HEK293T (cell line): ENCODE data around the gene LRIG1.

Experiments
- CTCF ChIA-PET: fragments of 350-600 bp; formaldehyde crosslinking; extraction: SDS; loops from one replicate; lab custom pipeline; 2021; ENCODE audit warnings: antibody characterized with exemption, inconsistent platforms; lab: Yijun Ruan, JAX
- POLR2A ChIA-PET: fragments of 350-600 bp; formaldehyde crosslinking; extraction: SDS; loops from one replicate; lab custom pipeline; 2020; ENCODE audit warnings: antibody characterized with exemption, inconsistent platforms; lab: Yijun Ruan, JAX
- DNase-seq: peaks from one replicate; pipeline ENCODE4 v3.0.0; 2012; ENCODE audit warnings: mixed read lengths; ENCODE audit errors: extremely low spot score
- ARNT ChIP-seq: fragments of 450-650 bp; IDR thresholded peaks from 2 replicates; pipeline ENCODE4 v1.6.1; 2017; ENCODE audit warnings: mild to moderate bottlenecking
- BHLHE40 ChIP-seq: fragments of 450-650 bp; IDR thresholded peaks from 2 replicates; pipeline ENCODE4 v1.6.1; 2016; ENCODE audit warnings: mild to moderate bottlenecking, moderate library complexity, borderline replicate concordance
- CTBP1 ChIP-seq: fragments of 450-650 bp; IDR thresholded peaks from 2 replicates; pipeline ENCODE4 v1.6.1; 2016; ENCODE audit warnings: borderline replicate concordance
- ELF4 ChIP-seq: fragments of 450-650 bp; IDR thresholded peaks from 2 replicates; pipeline ENCODE4 v1.6.1; 2017; ENCODE audit warnings: antibody characterized with exemption
- FOXA1 ChIP-seq: fragments of 450-650 bp; IDR thresholded peaks from 2 replicates; pipeline ENCODE4 v1.6.1; 2016; ENCODE audit warnings: mild to moderate bottlenecking
- FOXK2 ChIP-seq: fragments of 450-650 bp; IDR thresholded peaks from 2 replicates; pipeline ENCODE4 v1.6.1; 2016; ENCODE audit warnings: mild to moderate bottlenecking
- FOXM1 ChIP-seq: fragments of 450-650 bp; IDR thresholded peaks from 2 replicates; pipeline ENCODE4 v1.6.1; 2017; ENCODE audit warnings: mild to moderate bottlenecking, borderline replicate concordance
- HDGF ChIP-seq: fragments of 450-650 bp; IDR thresholded peaks from 2 replicates; pipeline ENCODE4 v1.6.1; 2017; ENCODE audit warnings: antibody characterized with exemption, borderline replicate concordance
- L3MBTL2 ChIP-seq: fragments of 450-650 bp; conservative IDR thresholded peaks from 2 replicates; pipeline ENCODE4 v1.6.1; 2016; ENCODE audit warnings: mild to moderate bottlenecking
- LEF1 ChIP-seq: fragments of 450-650 bp; IDR thresholded peaks from 2 replicates; pipeline ENCODE4 v1.6.1; 2017; ENCODE audit warnings: mild to moderate bottlenecking, borderline replicate concordance
- NFRKB ChIP-seq: fragments of 450-650 bp; IDR thresholded peaks from 2 replicates; pipeline ENCODE4 v1.6.1; 2016; ENCODE audit warnings: mild to moderate bottlenecking, moderate library complexity
- PKNOX1 ChIP-seq: fragments of 450-650 bp; IDR thresholded peaks from 2 replicates; pipeline ENCODE4 v1.6.1; 2016
- SP1 ChIP-seq: fragments of 450-650 bp; IDR thresholded peaks from 2 replicates; pipeline ENCODE4 v1.6.1; 2017
- SUZ12 ChIP-seq: fragments of 450-650 bp; IDR thresholded peaks from 2 replicates; pipeline ENCODE4 v1.6.1; 2016; ENCODE audit warnings: mild to moderate bottlenecking
- TARDBP ChIP-seq: fragments of 450-650 bp; IDR thresholded peaks from 2 replicates; pipeline ENCODE4 v1.6.1; 2016
- ZNF384 ChIP-seq: fragments of 450-650 bp; IDR thresholded peaks from 2 replicates; pipeline ENCODE4 v1.6.1; 2016

Gene LRIG1

GRCh38 chr3:66494959-66495667, 5.7 kb downstream of the LRIG1 start:
- POLR2A ChIA-PET, result no interaction called here
- CTCF ChIA-PET, result no interaction called here
- no peak for DNase-seq
- no peak for TF ChIP-seq ZNF384
- TF ChIP-seq SUZ12, result no peak
- no peak for TF ChIP-seq PKNOX1
- no peak for TF ChIP-seq SP1
- no peak for TF ChIP-seq CTBP1
- no peak for TF ChIP-seq FOXM1
- no peak for TF ChIP-seq NFRKB
- TF ChIP-seq ARNT, result no peak

- CTCF ChIA-PET, result no interaction called here
- POLR2A ChIA-PET, result no interaction called here
- TF ChIP-seq HDGF (no peak), BHLHE40 (no peak)
- no peak for DNase-seq
Observed at GRCh38 chr3:66493458-66494099, 7.2 kb downstream of the LRIG1 start.

GRCh38 chr3:66492672-66493071, 8.2 kb downstream of the LRIG1 start:
- no peak for DNase-seq
- POLR2A ChIA-PET, result no interaction called here
- no peak for TF ChIP-seq SUZ12
- TF ChIP-seq LEF1, result no peak
- no peak for TF ChIP-seq NFRKB
- no peak for TF ChIP-seq FOXA1
- no peak for TF ChIP-seq FOXK2
- CTCF ChIA-PET, result no interaction called here

GRCh38 chr3:66492071-66492470, 8.8 kb downstream of the LRIG1 start:
- ChIA-PET POLR2A (no interaction called here), CTCF (interaction anchor here (0.7 to 1.6 kb wide), 2 partner anchors 10 to 113 kb away, joined by 3 to 5 read pairs; no protein-coding TSS in a partner anchor)
- TF ChIP-seq FOXM1 (no peak), SP1 (no peak), ELF4 (no peak), SUZ12 (no peak)
- DNase-seq, result no peak

GRCh38 chr3:66490984-66491383, 9.8 kb downstream of the LRIG1 start:
- ChIA-PET POLR2A (interaction anchor here (1.1 kb wide), 1 partner anchor 9 kb away, joined by 3 read pairs; no protein-coding TSS in a partner anchor), CTCF (interaction anchor here (0.9 to 1.6 kb wide), 2 partner anchors 17 to 112 kb away, joined by 4 to 5 read pairs; no protein-coding TSS in a partner anchor)
- DNase-seq, result no peak

GRCh38 chr3:66490214-66490613, 10.6 kb downstream of the LRIG1 start:
- ChIA-PET POLR2A (interaction anchor here (1.1 kb wide), 1 partner anchor 9 kb away, joined by 3 read pairs; no protein-coding TSS in a partner anchor), CTCF (interaction anchor here (0.9 kb wide), 1 partner anchor 18 kb away, joined by 4 read pairs; no protein-coding TSS in a partner anchor)
- DNase-seq, result no peak
- TF ChIP-seq ARNT (no peak), HDGF (no peak)

More at GRCh38 chr3:66490984-66491383, 9.8 kb downstream of the LRIG1 start:
- TF ChIP-seq SP1 (no peak), L3MBTL2 (no peak), ZNF384 (no peak), FOXK2 (no peak), BHLHE40 (no peak), FOXM1 (no peak), TARDBP (no peak), FOXA1 (no peak), CTBP1 (no peak), HDGF (no peak), ARNT (no peak), ELF4 (no peak), SUZ12 (no peak), PKNOX1 (no peak), NFRKB (no peak), LEF1 (no peak)

GRCh38 chr3:66489581-66489980, 11.2 kb downstream of the LRIG1 start:
- TF ChIP-seq FOXK2 (no peak), LEF1 (no peak), FOXM1 (no peak), SP1 (no peak), L3MBTL2 (no peak), ZNF384 (no peak), PKNOX1 (no peak), FOXA1 (no peak), HDGF (no peak), SUZ12 (no peak), ELF4 (no peak), NFRKB (no peak), BHLHE40 (no peak), TARDBP (no peak), ARNT (no peak), CTBP1 (no peak)
- DNase-seq, result no peak
- ChIA-PET POLR2A (interaction anchor here (1.1 kb wide), 1 partner anchor 10 kb away, joined by 3 read pairs; no protein-coding TSS in a partner anchor), CTCF (no interaction called here)
